CD4-positive, alpha-beta memory T cell (primary cell): Measurements from ENCODE around the gene RNF175. TPM values are rescaled to one million over a fixed set of nuclear protein-coding genes. Genes with fewer than 3 reads are reported as not detected.

ENCODE experiments used
- CTCF ChIA-PET: fragments of 350-600 bp; sonication (Branson Sonifier 250); formaldehyde crosslinking; loops from one replicate; lab custom pipeline; 2021; ENCODE audit warnings: inconsistent platforms; ENCODE audit not compliant: partially characterized antibody; lab: Charles Lee
- POLR2A ChIA-PET: fragments of 350-600 bp; sonication (Branson Sonifier 250); formaldehyde crosslinking; loops from one replicate; lab custom pipeline; 2021; ENCODE audit not compliant: partially characterized antibody; lab: Charles Lee
- DNase-seq, 5 donors: peaks; one replicate each; pipeline versions ENCODE4 v3.0.0 to v3.0.0-alpha.2; 2020 to 2022; ENCODE audit warnings: mixed read lengths in 1 of 5
- H3K27ac ChIP-seq: one replicate; pipeline ENCODE4 v1.7.0; 2013; ENCODE audit warnings: low read depth, low read length
- H3K27me3 ChIP-seq: 2 replicates; pipeline ENCODE4 v1.7.0; 2013; ENCODE audit warnings: mild to moderate bottlenecking, low read length, moderate library complexity; ENCODE audit not compliant: insufficient read depth
- H3K36me3 ChIP-seq: 2 replicates; pipeline ENCODE4 v1.7.0; 2013; ENCODE audit warnings: mild to moderate bottlenecking, low read length, moderate library complexity; ENCODE audit not compliant: insufficient read depth
- H3K4me1 ChIP-seq: 2 replicates; pipeline ENCODE4 v1.7.0; 2013; ENCODE audit warnings: mild to moderate bottlenecking, low read length, moderate library complexity; ENCODE audit not compliant: insufficient read depth
- H3K4me3 ChIP-seq, 2 donors: one replicate each; pipeline ENCODE4 v1.7.0; 2013; ENCODE audit warnings: low read length in 2 of 2, mild to moderate bottlenecking in 1 of 2
- H3K9me3 ChIP-seq, 2 donors: one replicate each; pipeline ENCODE4 v1.7.0; 2013; ENCODE audit warnings: low read length in 2 of 2, control low read depth in 1 of 2; ENCODE audit not compliant: control insufficient read depth in 1 of 2
- H3K27ac Mint-ChIP-seq, 7 donors: one replicate each; pipeline ENCODE4 v1.8.0; 2020 to 2021; ENCODE audit warnings: mixed read lengths in 7 of 7, mild to moderate bottlenecking in 6 of 7, inconsistent platforms in 3 of 7, moderate library complexity in 3 of 7
- H3K27me3 Mint-ChIP-seq, 2 donors: one replicate each; pipeline ENCODE4 v1.8.0; 2020 to 2021; ENCODE audit warnings: mixed read lengths in 2 of 2
- H3K36me3 Mint-ChIP-seq, 2 donors: one replicate each; pipeline ENCODE4 v1.8.0; 2020 to 2021; ENCODE audit warnings: mixed read lengths in 2 of 2, inconsistent platforms in 1 of 2, mild to moderate bottlenecking in 1 of 2
- H3K4me1 Mint-ChIP-seq, 4 donors: one replicate each; pipeline ENCODE4 v1.8.0; 2020 to 2021; ENCODE audit warnings: mixed read lengths in 4 of 4, mild to moderate bottlenecking in 1 of 4
- H3K4me3 Mint-ChIP-seq, 8 donors: one replicate each; pipeline ENCODE4 v1.8.0; 2020 to 2021; ENCODE audit warnings: mixed read lengths in 8 of 8, mild to moderate bottlenecking in 7 of 8, moderate library complexity in 6 of 8, inconsistent platforms in 3 of 8
- H3K9me3 Mint-ChIP-seq, 8 donors: one replicate each; pipeline ENCODE4 v1.8.0; 2020 to 2021; ENCODE audit warnings: mixed read lengths in 8 of 8, mild to moderate bottlenecking in 5 of 8, inconsistent platforms in 3 of 8, moderate library complexity in 1 of 8
- intact Hi-C: fragments of 100-400 bp; cut with micrococcal nuclease; formaldehyde crosslinking; loops from one replicate; pipeline ENCODE4 v1.15.1; 2023
- polyA plus RNA-seq, 2 donors: library from polyadenylated mRNA; unstranded; fragments of 300-500 nt; fragmentation: Illumina TruSeq; gene quantifications; one replicate each; pipeline ENCODE4 v1.2.3, GENCODE V29; 2021
- total RNA-seq, 2 experiments: library from RNA; stranded (reverse); gene quantifications; one replicate each; pipeline ENCODE4 v1.2.3, GENCODE V29; 2021

The RNF175 gene
- total and polyA plus RNA-seq, 4 experiments from 2014 or later, result 0.24 to 0.67 (median 0.63) TPM

- Mint-ChIP-seq H3K36me3 (no peaks in the 10 kb centered on the region), H3K4me1 (no peaks in the 10 kb centered on the region), H3K27me3 (peaks cover 40 to 47% of the 10 kb centered on the region in 2 donors), H3K9me3 (peaks cover 0 to 12% (median 4%) of the 10 kb centered on the region in 8 donors), H3K4me3 (no peak overlapping the region), H3K27ac (no peak overlapping the region)
- no peaks in the 10 kb centered on the region for H3K36me3 ChIP-seq
- H3K4me3 ChIP-seq, result no peak overlapping the region
- peaks cover 3% of the 10 kb centered on the region for H3K27me3 ChIP-seq
- DNase-seq, result no peak
- intact Hi-C loops, result no loop called here
- no peak overlapping the region for H3K27ac ChIP-seq
- H3K9me3 ChIP-seq, result no peaks in the 10 kb centered on the region
- POLR2A ChIA-PET, result no interaction called here
- CTCF ChIA-PET, result no interaction called here
- H3K4me1 ChIP-seq, result no peaks in the 10 kb centered on the region
Observed at GRCh38 chr4:153777421-153777820, 17.6 kb upstream of the RNF175 start.

- Mint-ChIP-seq H3K27ac (no peak overlapping the region), H3K4me1 (no peaks in the 10 kb centered on the region), H3K27me3 (peaks cover 37 to 40% of the 10 kb centered on the region in 2 donors), H3K36me3 (no peaks in the 10 kb centered on the region), H3K4me3 (no peak overlapping the region), H3K9me3 (peaks cover 0 to 12% (median 4%) of the 10 kb centered on the region in 8 donors)
- Histone ChIP-seq H3K27ac (no peak overlapping the region), H3K36me3 (no peaks in the 10 kb centered on the region), H3K4me3 (no peak overlapping the region), H3K9me3 (no peaks in the 10 kb centered on the region), H3K4me1 (no peaks in the 10 kb centered on the region), H3K27me3 (peaks cover 3% of the 10 kb centered on the region)
- CTCF ChIA-PET, result no interaction called here
- DNase-seq, result no peak
- intact Hi-C loops, result no loop called here
- POLR2A ChIA-PET, result no interaction called here
Observed at GRCh38 chr4:153776601-153777000, 16.8 kb upstream of the RNF175 start.

- CTCF ChIA-PET, result no interaction called here
- Histone ChIP-seq H3K4me3 (no peak overlapping the region), H3K36me3 (no peaks in the 10 kb centered on the region), H3K27me3 (peaks cover 3% of the 10 kb centered on the region), H3K9me3 (no peaks in the 10 kb centered on the region), H3K27ac (no peak overlapping the region), H3K4me1 (no peaks in the 10 kb centered on the region)
- POLR2A ChIA-PET, result interaction anchor here (0.9 kb wide), 1 partner anchor 122 kb away, joined by 3 read pairs; no protein-coding TSS in a partner anchor
- no peak for DNase-seq
- intact Hi-C loops, result no loop called here
- no peak overlapping the region for H3K4me3 Mint-ChIP-seq
- no peak overlapping the region for H3K27ac Mint-ChIP-seq
- H3K9me3 Mint-ChIP-seq, result peaks cover 0 to 8% (median 3%) of the 10 kb centered on the region in 8 donors
- no peaks in the 10 kb centered on the region for H3K36me3 Mint-ChIP-seq
- no peaks in the 10 kb centered on the region for H3K4me1 Mint-ChIP-seq
- H3K27me3 Mint-ChIP-seq, result peaks cover 23 to 32% of the 10 kb centered on the region in 2 donors
Observed at GRCh38 chr4:153773236-153773690, 13.4 kb upstream of the RNF175 start.

- ChIA-PET CTCF (no interaction called here), POLR2A (no interaction called here)
- Mint-ChIP-seq H3K36me3 (no peaks in the 10 kb centered on the region), H3K27ac (no peak overlapping the region), H3K4me3 (no peak overlapping the region), H3K4me1 (no peaks in the 10 kb centered on the region), H3K9me3 (peaks cover 0 to 7% (median 0%) of the 10 kb centered on the region in 8 donors), H3K27me3 (peaks cover 14 to 20% of the 10 kb centered on the region in 2 donors)
- no peak for DNase-seq
- H3K27ac ChIP-seq, result no peak overlapping the region
- intact Hi-C loops, result no loop called here
- no peak overlapping the region for H3K4me3 ChIP-seq
- H3K9me3 ChIP-seq, result no peaks in the 10 kb centered on the region
- no peaks in the 10 kb centered on the region for H3K4me1 ChIP-seq
- H3K27me3 ChIP-seq, result peaks cover under 1% of the 10 kb centered on the region
- H3K36me3 ChIP-seq, result no peaks in the 10 kb centered on the region
Observed at GRCh38 chr4:153771046-153771445, 11.2 kb upstream of the RNF175 start.

- peaks cover 16 to 26% of the 10 kb centered on the region in 2 donors for H3K27me3 Mint-ChIP-seq
- H3K4me3 Mint-ChIP-seq, result no peak overlapping the region
- H3K27ac Mint-ChIP-seq, result no peak overlapping the region
- no peaks in the 10 kb centered on the region for H3K4me1 Mint-ChIP-seq
- DNase-seq, result no peak
- no peaks in the 10 kb centered on the region for H3K36me3 Mint-ChIP-seq
- Histone ChIP-seq H3K4me1 (no peaks in the 10 kb centered on the region), H3K4me3 (no peak overlapping the region), H3K36me3 (no peaks in the 10 kb centered on the region), H3K9me3 (no peaks in the 10 kb centered on the region), H3K27me3 (no peaks in the 10 kb centered on the region), H3K27ac (no peak overlapping the region)
- intact Hi-C loops, result no loop called here
- ChIA-PET CTCF (no interaction called here), POLR2A (no interaction called here)
- peaks cover 0 to 7% (median 2%) of the 10 kb centered on the region in 8 donors for H3K9me3 Mint-ChIP-seq
Observed at GRCh38 chr4:153766758-153767157, 6.9 kb upstream of the RNF175 start.

- POLR2A ChIA-PET, result no interaction called here
- Histone ChIP-seq H3K27ac (no peak overlapping the region), H3K4me3 (no peak overlapping the region), H3K4me1 (no peaks in the 10 kb centered on the region), H3K27me3 (peaks cover 3% of the 10 kb centered on the region), H3K36me3 (no peaks in the 10 kb centered on the region), H3K9me3 (no peaks in the 10 kb centered on the region)
- CTCF ChIA-PET, result no interaction called here
- no peaks in the 10 kb centered on the region for H3K36me3 Mint-ChIP-seq
- peaks cover 14 to 33% of the 10 kb centered on the region in 2 donors for H3K27me3 Mint-ChIP-seq
- intact Hi-C loops, result no loop called here
- no peaks in the 10 kb centered on the region for H3K4me1 Mint-ChIP-seq
- H3K9me3 Mint-ChIP-seq, result peaks cover 0 to 8% (median under 1%) of the 10 kb centered on the region in 8 donors
- no peak for DNase-seq
- H3K4me3 Mint-ChIP-seq, result no peak overlapping the region
- H3K27ac Mint-ChIP-seq, result no peak overlapping the region
Observed at GRCh38 chr4:153765894-153766293, 6.1 kb upstream of the RNF175 start.

GRCh38 chr4:153764601-153765368 lies 5.0 kb upstream of the RNF175 start:
- Mint-ChIP-seq H3K36me3 (no peaks in the 10 kb centered on the region), H3K27ac (no peak overlapping the region), H3K27me3 (peaks cover 13 to 37% of the 10 kb centered on the region in 2 donors), H3K4me1 (no peaks in the 10 kb centered on the region), H3K4me3 (no peak overlapping the region), H3K9me3 (peaks cover 0 to 8% (median 0%) of the 10 kb centered on the region in 8 donors)
- POLR2A ChIA-PET, result no interaction called here
- H3K27me3 ChIP-seq, result peaks cover 8% of the 10 kb centered on the region
- no peak overlapping the region for H3K4me3 ChIP-seq
- H3K4me1 ChIP-seq, result no peaks in the 10 kb centered on the region
- no peaks in the 10 kb centered on the region for H3K9me3 ChIP-seq
- H3K36me3 ChIP-seq, result no peaks in the 10 kb centered on the region
- CTCF ChIA-PET, result no interaction called here
- intact Hi-C loops, result no loop called here
- H3K27ac ChIP-seq, result no peak overlapping the region
- no peak for DNase-seq
